H9 (cell line): ENCODE results near the gene NOP53. TPM values are rescaled to one million over a fixed set of nuclear protein-coding genes. Genes with fewer than 3 reads are reported as not detected.

Experiments used
- DNase-seq: peaks from one replicate; pipeline ENCODE4 v3.0.0-alpha.2; 2017
- H2AFZ ChIP-seq: one replicate; pipeline ENCODE4 v1.6.1; 2013; ENCODE audit warnings: mild to moderate bottlenecking, low read length, control low read depth, moderate library complexity
- H2AK5ac ChIP-seq: 2 replicates; pipeline ENCODE4 v1.6.1; 2013; ENCODE audit warnings: low read length, control low read depth, mixed read lengths; ENCODE audit not compliant: insufficient read length
- H2BK120ac ChIP-seq: one replicate; pipeline ENCODE4 v1.6.1; 2013; ENCODE audit warnings: low read depth, mild to moderate bottlenecking, low read length, control low read depth, inconsistent platforms; ENCODE audit not compliant: poor library complexity, severe bottlenecking
- H2BK12ac ChIP-seq: 2 replicates; pipeline ENCODE4 v1.6.1; 2013; ENCODE audit warnings: low read length, control low read depth, mixed read lengths, low read depth; ENCODE audit not compliant: insufficient read length
- H2BK15ac ChIP-seq: 2 replicates; pipeline ENCODE4 v1.6.1; 2013; ENCODE audit warnings: low read depth, low read length, control low read depth
- H2BK20ac ChIP-seq: one replicate; pipeline ENCODE4 v1.6.1; 2013; ENCODE audit warnings: low read depth, mild to moderate bottlenecking, low read length, control low read depth, inconsistent platforms; ENCODE audit not compliant: poor library complexity, severe bottlenecking
- H2BK5ac ChIP-seq: 2 replicates; pipeline ENCODE4 v1.6.1; 2013; ENCODE audit warnings: low read length, control low read depth, mixed read lengths; ENCODE audit not compliant: insufficient read length
- H3K14ac ChIP-seq: 2 replicates; pipeline ENCODE4 v1.6.1; 2013; ENCODE audit warnings: low read length, control low read depth; ENCODE audit not compliant: insufficient read depth
- H3K18ac ChIP-seq: 2 replicates; pipeline ENCODE4 v1.6.1; 2013; ENCODE audit warnings: low read depth, mild to moderate bottlenecking, mixed read lengths, low read length, control low read depth; ENCODE audit not compliant: insufficient read length
- H3K23ac ChIP-seq: 2 replicates; pipeline ENCODE4 v1.6.1; 2013; ENCODE audit warnings: low read length, control low read depth, mixed read lengths, low read depth; ENCODE audit not compliant: insufficient read length
- H3K23me2 ChIP-seq: 2 replicates; pipeline ENCODE4 v1.6.1; 2013; ENCODE audit warnings: low read depth, mild to moderate bottlenecking, mixed read lengths, low read length, control low read depth; ENCODE audit not compliant: insufficient read length, poor library complexity, severe bottlenecking
- H3K27ac ChIP-seq: 2 replicates; pipeline ENCODE4 v1.5.1; 2013; ENCODE audit warnings: low read length, control low read depth, mixed read lengths, low read depth; ENCODE audit not compliant: insufficient read length
- H3K27me3 ChIP-seq: 2 replicates; pipeline ENCODE4 v1.6.1; 2013; ENCODE audit warnings: low read length, control low read depth, inconsistent platforms; ENCODE audit not compliant: insufficient read depth
- H3K4ac ChIP-seq: 2 replicates; pipeline ENCODE4 v1.6.1; 2013; ENCODE audit warnings: low read depth, mild to moderate bottlenecking, control low read depth, inconsistent platforms, low read length, moderate library complexity
- H3K4me1 ChIP-seq: 2 replicates; pipeline ENCODE4 v1.6.1; 2013; ENCODE audit warnings: low read length, control low read depth, inconsistent platforms; ENCODE audit not compliant: insufficient read depth
- H3K4me2 ChIP-seq: 2 replicates; pipeline ENCODE4 v1.6.1; 2013; ENCODE audit warnings: low read length, control low read depth, mixed read lengths; ENCODE audit not compliant: insufficient read length, insufficient read depth
- H3K56ac ChIP-seq: 2 replicates; pipeline ENCODE4 v1.6.1; 2013; ENCODE audit warnings: low read depth, mild to moderate bottlenecking, mixed read lengths, low read length, control low read depth; ENCODE audit not compliant: insufficient read length
- H3K79me1 ChIP-seq: 2 replicates; pipeline ENCODE4 v1.6.1; 2013; ENCODE audit warnings: low read depth, mild to moderate bottlenecking, moderate library complexity, low read length, control low read depth, inconsistent platforms; ENCODE audit not compliant: insufficient read depth, poor library complexity, severe bottlenecking
- H3K79me2 ChIP-seq: 2 replicates; pipeline ENCODE4 v1.6.1; 2013; ENCODE audit warnings: low read length, control low read depth, inconsistent platforms; ENCODE audit not compliant: insufficient read depth
- H3K9ac ChIP-seq: 2 replicates; pipeline ENCODE4 v1.6.1; 2013; ENCODE audit warnings: low read length, control low read depth, mixed read lengths; ENCODE audit not compliant: insufficient read length; ENCODE audit errors: extremely low read depth
- H3K9me3 ChIP-seq: one replicate; pipeline ENCODE4 v1.6.1; 2013; ENCODE audit warnings: low read depth, low read length, inconsistent platforms; ENCODE audit not compliant: control insufficient read depth
- H3T11ph ChIP-seq: one replicate; pipeline ENCODE4 v1.6.1; 2013; ENCODE audit warnings: mild to moderate bottlenecking, low read length, control low read depth, inconsistent platforms
- H4K20me1 ChIP-seq: one replicate; pipeline ENCODE4 v1.6.1; 2013; ENCODE audit not compliant: control insufficient read depth, insufficient read length, insufficient read depth
- H4K5ac ChIP-seq: 2 replicates; pipeline ENCODE4 v1.6.1; 2013; ENCODE audit warnings: low read depth, mild to moderate bottlenecking, mixed read lengths, low read length, control low read depth; ENCODE audit not compliant: insufficient read length
- H4K8ac ChIP-seq: replicated peaks from 2 replicates; pipeline ENCODE4 v1.6.1; 2013; ENCODE audit warnings: low read length, control low read depth, mixed read lengths, low read depth; ENCODE audit not compliant: insufficient read length
- H4K91ac ChIP-seq: 2 replicates; pipeline ENCODE4 v1.6.1; 2013; ENCODE audit warnings: low read depth, mild to moderate bottlenecking, moderate library complexity, mixed read lengths, low read length, control low read depth; ENCODE audit not compliant: insufficient read length
- H3K27ac Mint-ChIP-seq, 3 experiments: 2 replicates in 2 of 3; 3 replicates in 1 of 3; pipeline ENCODE4 v1.8.0; 2020 to 2021; ENCODE audit warnings: mixed read lengths in 3 of 3, mild to moderate bottlenecking in 1 of 3, moderate library complexity in 1 of 3
- H3K27me3 Mint-ChIP-seq: 2 replicates; pipeline ENCODE4 v1.8.0; 2021; ENCODE audit warnings: low read depth, mild to moderate bottlenecking, moderate library complexity, mixed read lengths
- H3K36me3 Mint-ChIP-seq, 3 experiments: 2 replicates in 2 of 3; 3 replicates in 1 of 3; pipeline ENCODE4 v1.8.0; 2020 to 2021; ENCODE audit warnings: low read depth in 3 of 3, mixed read lengths in 3 of 3; ENCODE audit not compliant: insufficient read depth in 1 of 3
- H3K4me1 Mint-ChIP-seq, 2 experiments: 2 replicates each; pipeline ENCODE4 v1.8.0; 2020; ENCODE audit warnings: mixed read lengths in 2 of 2
- H3K4me3 Mint-ChIP-seq, 2 experiments: 2 replicates in 1 of 2; 3 replicates in 1 of 2; pipeline ENCODE4 v1.8.0; 2020 to 2021; ENCODE audit warnings: mild to moderate bottlenecking in 2 of 2, mixed read lengths in 2 of 2, moderate library complexity in 1 of 2
- H3K9me3 Mint-ChIP-seq, 2 experiments: 2 replicates in 1 of 2; 3 replicates in 1 of 2; pipeline ENCODE4 v1.8.0; 2020; ENCODE audit warnings: mild to moderate bottlenecking in 2 of 2, mixed read lengths in 2 of 2, moderate library complexity in 1 of 2
- CTCF ChIP-seq: fragments of 200-600 bp; sonication (generic); conservative IDR thresholded peaks from 3 replicates; pipeline ENCODE4 v1.8.0; 2021; ENCODE audit warnings: antibody characterized with exemption, mild to moderate bottlenecking
- WGBS: extraction: QIAGEN DNeasy Blood & Tissue Kit; methylation state at CpG from one replicate; pipeline ENCODE4 v1.1.7; 2013; ENCODE audit warnings: missing lambda C conversion rate, low lambda C conversion rate, mixed read lengths; ENCODE audit not compliant: insufficient read length; ENCODE audit errors: extremely low coverage; 5-methylcytosine and 5-hydroxymethylcytosine counted together
- total RNA-seq: library from RNA; stranded (reverse); gene quantifications from 2 replicates; pipeline ENCODE4 v1.2.1, GENCODE V29; 2021

Gene NOP53
- total RNA-seq, 1 experiment from 2014 or later = 325 TPM

GRCh38 chr19:47755065-47755761, 9.9 kb downstream of the NOP53 start:
- H2BK15ac ChIP-seq = no peak overlapping the region
- Mint-ChIP-seq H3K9me3 (0 out of 5 replicates have a peak, but pooled peaks cover 0 to 3% of the 10 kb centered on the region in 2 experiments), H3K36me3 (peaks cover 59 to 83% (median 78%) of the 10 kb centered on the region in 3 experiments), H3K4me3 (no peak overlapping the region), H3K27ac (no peak overlapping the region), H3K27me3 (no peaks in the 10 kb centered on the region), H3K4me1 (no peaks in the 10 kb centered on the region)
- no peak for TF ChIP-seq CTCF
- H2AFZ ChIP-seq = no peak overlapping the region
- H3T11ph ChIP-seq = no peak overlapping the region
- no peak overlapping the region for H3K14ac ChIP-seq
- no peak overlapping the region for H3K4ac ChIP-seq
- H2BK120ac ChIP-seq = no peak overlapping the region
- no peak overlapping the region for H3K4me2 ChIP-seq
- no peak overlapping the region for H3K27ac ChIP-seq
- no peak overlapping the region for H4K5ac ChIP-seq
- H3K4me1 ChIP-seq = no peaks in the 10 kb centered on the region
- WGBS = no CpG with 5 or more reads among the region's 36 CpGs
- no peaks in the 10 kb centered on the region for H3K79me1 ChIP-seq
- no peak overlapping the region for H4K91ac ChIP-seq
- DNase-seq = no peak
- H2BK12ac ChIP-seq = no peak overlapping the region
- no peak overlapping the region for H4K8ac ChIP-seq
- no peak overlapping the region for H2AK5ac ChIP-seq
- H3K27me3 ChIP-seq = no peaks in the 10 kb centered on the region
- no peaks in the 10 kb centered on the region for H3K23me2 ChIP-seq
- no peaks in the 10 kb centered on the region for H3K9me3 ChIP-seq
- H4K20me1 ChIP-seq = no peaks in the 10 kb centered on the region
- no peak overlapping the region for H2BK5ac ChIP-seq
- no peaks in the 10 kb centered on the region for H3K79me2 ChIP-seq
- no peak overlapping the region for H3K23ac ChIP-seq
- H3K56ac ChIP-seq = no peak overlapping the region
- no peak overlapping the region for H2BK20ac ChIP-seq
- H3K18ac ChIP-seq = no peak overlapping the region
- H3K9ac ChIP-seq = no peak overlapping the region
